A549 (cell line): ENCODE measurements around the gene AEBP1. TPM values are rescaled to one million over a fixed set of nuclear protein-coding genes. Genes with fewer than 3 reads are reported as not detected.
A peak's percentile ranks its signal among the peaks of the same experiment; 100 is the strongest.

Experiments used
- ATAC-seq, 2 experiments: fragments of 200-7000 bp in 1 of 2; fragments of >200 bp in 1 of 2; cut with Nextera tagmentation in 1 of 2; cut with Tn5 transposase in 1 of 2; 3 replicates each; pipeline versions ENCODE4 v1.8.0 to v1.9.1; 2018 to 2020; ENCODE audit warnings: mild to moderate bottlenecking in 1 of 2, moderate library complexity in 1 of 2
- CTCF ChIA-PET: fragments of 300-600 bp; sonication (Branson Sonifier 250); formaldehyde crosslinking; extraction: SDS; loops from one replicate; lab custom pipeline; 2021; ENCODE audit warnings: antibody characterized with exemption, inconsistent platforms; lab: Yijun Ruan, JAX
- POLR2A ChIA-PET: fragments of 350-600 bp; formaldehyde crosslinking; extraction: SDS; loops from one replicate; lab custom pipeline; 2021; ENCODE audit warnings: antibody characterized with exemption, inconsistent platforms; lab: Yijun Ruan, JAX
- DNase-seq, 2 experiments: peaks; one replicate each; pipeline versions ENCODE4 v3.0.0 to v3.0.0-alpha.2; 2011 to 2016; ENCODE audit warnings: low read depth in 1 of 2, low spot score in 1 of 2
- FAIRE-seq: peaks from 2 replicates; lab custom pipeline; 2011; peaks lifted over from hg19 to GRCh38; lab: Jason Lieb, UNC
- H3K27ac ChIP-seq, 2 experiments: fragments of >200 bp; sonication (Bioruptor Twin); formaldehyde crosslinking; 3 replicates each; pipeline ENCODE4 v1.5.1; 2016 to 2017
- H3K4me1 ChIP-seq: fragments of >200 bp; sonication (Bioruptor Twin); formaldehyde crosslinking; 3 replicates; pipeline ENCODE4 v1.6.1; 2016
- H3K4me2 ChIP-seq: fragments of >200 bp; sonication (Bioruptor Twin); formaldehyde crosslinking; 3 replicates; pipeline ENCODE4 v1.6.1; 2016
- H3K4me3 ChIP-seq: fragments of >200 bp; sonication (Bioruptor Twin); formaldehyde crosslinking; 3 replicates; pipeline ENCODE4 v1.5.1; 2016
- H3K9me3 ChIP-seq: fragments of >200 bp; sonication (Bioruptor Twin); formaldehyde crosslinking; 3 replicates; pipeline ENCODE4 v1.6.1; 2016
- BHLHE40 ChIP-seq: IDR thresholded peaks from 2 replicates; pipeline ENCODE4 v1.6.1; 2012; ENCODE audit warnings: low read depth, low read length, inconsistent platforms
- CBX2 ChIP-seq: fragments of 200-600 bp; sonication (generic); IDR thresholded peaks from 2 replicates; pipeline ENCODE4 v1.6.1; 2016; ENCODE audit warnings: low read depth, mild to moderate bottlenecking, borderline replicate concordance
- CEBPB ChIP-seq, 2 experiments: fragments of >200 bp in 1 of 2; sonication (Bioruptor Twin) in 1 of 2; formaldehyde crosslinking in 1 of 2; IDR thresholded peaks; 2 replicates each; pipeline ENCODE4 v1.6.1; 2012 to 2016
- CHD2 ChIP-seq: fragments of 150-350 bp; IDR thresholded peaks from 2 replicates; pipeline ENCODE4 v1.6.1; 2014; ENCODE audit warnings: low read length; ENCODE audit not compliant: partially characterized antibody
- CHD4 ChIP-seq: fragments of 200-600 bp; sonication (generic); IDR thresholded peaks from 2 replicates; pipeline ENCODE4 v1.6.1; 2016; ENCODE audit warnings: antibody characterized with exemption, mild to moderate bottlenecking, borderline replicate concordance
- FOSL2 ChIP-seq, 2 experiments: fragments of 450-650 bp in 1 of 2; fragments of >200 bp in 1 of 2; sonication (Bioruptor Twin) in 1 of 2; formaldehyde crosslinking; IDR thresholded peaks; 2 replicates each; pipeline versions ENCODE4 v1.5.0 to v1.6.1; 2016 to 2020; ENCODE audit warnings: mild to moderate bottlenecking in 1 of 2, moderate library complexity in 1 of 2
- HOXB5 ChIP-seq: fragments of 250-450 bp; sonication (Bioruptor Pico); IDR thresholded peaks from 2 replicates; pipeline ENCODE4 v1.5.0; 2020; ENCODE audit warnings: mild to moderate bottlenecking, moderate library complexity
- JUNB ChIP-seq: fragments of >200 bp; sonication (Bioruptor Twin); formaldehyde crosslinking; IDR thresholded peaks from 2 replicates; pipeline ENCODE4 v1.6.1; 2016
- KDM5A ChIP-seq: fragments of 200-600 bp; sonication (generic); IDR thresholded peaks from 2 replicates; pipeline ENCODE4 v1.6.1; 2016; ENCODE audit warnings: antibody characterized with exemption, mild to moderate bottlenecking
- MAFK ChIP-seq: fragments of 450-650 bp; IDR thresholded peaks from 2 replicates; pipeline ENCODE4 v1.6.1; 2014; ENCODE audit not compliant: partially characterized antibody
- NR3C1 ChIP-seq: fragments of >200 bp; sonication (Bioruptor Twin); formaldehyde crosslinking; IDR thresholded peaks from 3 replicates; pipeline ENCODE4 v1.6.1; 2017
- PHF8 ChIP-seq: fragments of 200-600 bp; sonication (generic); IDR thresholded peaks from 2 replicates; pipeline ENCODE4 v1.6.1; 2016; ENCODE audit warnings: low read depth, mild to moderate bottlenecking, antibody characterized with exemption, moderate library complexity, borderline replicate concordance
- POLR2A ChIP-seq: IDR thresholded peaks from 2 replicates; pipeline ENCODE4 v1.6.1; 2012; ENCODE audit warnings: mild to moderate bottlenecking, low read length
- RAD21 ChIP-seq, 2 experiments: fragments of >200 bp in 1 of 2; sonication (Bioruptor Twin) in 1 of 2; formaldehyde crosslinking in 1 of 2; IDR thresholded peaks in 1 of 2; conservative IDR thresholded peaks in 1 of 2; 2 replicates in 1 of 2; 3 replicates in 1 of 2; pipeline ENCODE4 v1.6.1; 2012 to 2018; ENCODE audit warnings: inconsistent platforms in 1 of 2
- RCOR1 ChIP-seq: fragments of 150-350 bp; IDR thresholded peaks from 2 replicates; pipeline ENCODE4 v1.6.1; 2014; ENCODE audit warnings: antibody characterized with exemption, low read length, low read depth
- SMC3 ChIP-seq: fragments of >200 bp; sonication (Bioruptor Twin); formaldehyde crosslinking; IDR thresholded peaks from 3 replicates; pipeline ENCODE4 v1.6.1; 2018; ENCODE audit warnings: inconsistent platforms
- TFCP2L1 ChIP-seq: fragments of 250-450 bp; sonication (Bioruptor Pico); IDR thresholded peaks from 2 replicates; pipeline ENCODE4 v1.5.0; 2021; ENCODE audit warnings: mild to moderate bottlenecking
- ZC3H11A ChIP-seq: fragments of 450-650 bp; IDR thresholded peaks from 2 replicates; pipeline ENCODE4 v1.6.1; 2014; ENCODE audit warnings: antibody characterized with exemption, mild to moderate bottlenecking
- ZNF302 ChIP-seq: fragments of 250-450 bp; sonication (Bioruptor Pico); IDR thresholded peaks from 2 replicates; pipeline ENCODE4 v1.9.0; 2021; ENCODE audit warnings: inconsistent platforms, mild to moderate bottlenecking, moderate library complexity
- ZSCAN20 ChIP-seq: fragments of 250-450 bp; sonication (Bioruptor Pico); IDR thresholded peaks from 2 replicates; pipeline ENCODE4 v1.8.0; 2022; ENCODE audit warnings: mild to moderate bottlenecking, moderate library complexity
- WGBS: methylation state at CpG from one replicate; pipeline ENCODE4 v1.1.6; 2017; ENCODE audit errors: missing lambda C conversion rate; 5-methylcytosine and 5-hydroxymethylcytosine counted together
- polyA plus RNA-seq, 4 experiments: library from polyadenylated mRNA; depleted of rRNA in 3 of 4; stranded (reverse); fragments of >200 nt; fragmentation: RNase III in 1 of 4; extraction: RNeasy Plus Mini Kit Qiagen cat#74134 plus additional on column Dnase treatment in 1 of 4; gene quantifications; 2 replicates in 3 of 4; 3 replicates in 1 of 4; pipeline ENCODE4 v1.2.3, GENCODE V29; 2011 to 2017
- TF ChIP-seq, protein P1 (sequence below): fragments of >200 bp; sonication (Bioruptor Twin); formaldehyde crosslinking; IDR thresholded peaks from 2 replicates; pipeline ENCODE4 v1.6.1; 2016
- TF ChIP-seq, protein P2 (sequence below): fragments of 450-650 bp; IDR thresholded peaks from 2 replicates; pipeline ENCODE4 v1.6.1; 2014; ENCODE audit warnings: antibody characterized with exemption
- TF ChIP-seq, protein P3 (sequence below): fragments of 250-450 bp; sonication (Bioruptor Pico); IDR thresholded peaks from 2 replicates; pipeline ENCODE4 v1.5.0; 2020; ENCODE audit warnings: low read depth, mild to moderate bottlenecking, moderate library complexity
- TF ChIP-seq, protein P4 (sequence below): fragments of 250-450 bp; sonication (Bioruptor Pico); IDR thresholded peaks from 2 replicates; pipeline ENCODE4 v1.5.0; 2021; ENCODE audit warnings: mild to moderate bottlenecking, moderate library complexity, borderline replicate concordance
- TF ChIP-seq, protein P5 (sequence below): fragments of 200-600 bp; sonication (generic); IDR thresholded peaks from 2 replicates; pipeline ENCODE4 v1.6.1; 2016; ENCODE audit warnings: antibody characterized with exemption, mild to moderate bottlenecking, moderate library complexity
- TF ChIP-seq, protein P6 (sequence below): fragments of >200 bp; sonication (Bioruptor Twin); formaldehyde crosslinking; IDR thresholded peaks from 3 replicates; pipeline ENCODE4 v1.5.1; 2016
- TF ChIP-seq, protein P7 (sequence below): IDR thresholded peaks from 2 replicates; pipeline ENCODE4 v1.6.1; 2012

AEBP1 gene
- polyA plus RNA-seq, 2 of the 4 experiments (the other 2 are of a cell fraction) = not detected

DNA sequence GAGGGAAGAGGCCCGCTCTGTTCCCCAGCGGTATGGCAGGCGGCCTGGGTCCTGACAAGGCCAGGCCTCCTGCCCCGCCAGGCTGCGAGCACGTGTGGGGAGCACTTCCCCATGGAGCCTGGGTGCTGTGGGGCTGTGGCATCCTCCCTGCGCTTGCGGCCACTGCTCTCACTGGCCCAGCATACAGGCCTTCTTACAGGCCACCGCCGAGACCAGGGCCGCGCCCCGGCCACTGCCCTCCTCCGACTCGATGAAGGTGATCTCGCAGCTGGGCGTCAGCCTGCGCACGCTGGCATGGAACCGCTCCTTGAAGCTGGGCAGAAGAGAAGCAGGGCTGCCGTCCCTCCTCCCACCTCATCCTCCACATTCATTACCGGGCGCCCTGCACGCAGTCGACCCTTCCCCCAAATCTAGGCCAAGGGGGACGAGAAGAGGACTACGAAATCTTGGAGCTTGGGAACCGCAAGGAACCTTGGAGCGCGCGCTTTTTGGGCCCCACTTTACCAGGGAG is 40.9 kb downstream of the AEBP1 start:
- POLR2A ChIA-PET = no interaction called here
- CTCF ChIA-PET = interaction anchor here (0.6 kb wide), 1 partner anchor 68 kb away, joined by 3 read pairs; no protein-coding TSS in a partner anchor
- H3K4me1 ChIP-seq = no peaks in the 10 kb centered on the region
- H3K9me3 ChIP-seq = no peaks in the 10 kb centered on the region
- no peak overlapping the region for H3K4me3 ChIP-seq
- ATAC-seq = no peak
- WGBS = 86% methylated on average over 23 of the region's 31 CpGs
- no peak for DNase-seq
- FAIRE-seq = no peak
- no peak overlapping the region for H3K27ac ChIP-seq
- TF ChIP-seq CHD2 (no peak), CHD4 (no peak), ZC3H11A (no peak), RCOR1 (no peak), RAD21 (conservative IDR thresholded peaks at IDR 0.05 in 1 of 2, IDR thresholded peaks at IDR 0.05 in 1 of 2) (no peak), NR3C1 (no peak), CEBPB (IDR thresholded peaks at IDR 0.05) (no peak), MAFK (no peak), BHLHE40 (no peak), PHF8 (no peak), FOSL2 (IDR thresholded peaks at IDR 0.05) (no peak), FOSL2 (CRISPR knock-in tag; IDR thresholded peaks at IDR 0.05) (no peak)
- TF ChIP-seq, protein P1, sequence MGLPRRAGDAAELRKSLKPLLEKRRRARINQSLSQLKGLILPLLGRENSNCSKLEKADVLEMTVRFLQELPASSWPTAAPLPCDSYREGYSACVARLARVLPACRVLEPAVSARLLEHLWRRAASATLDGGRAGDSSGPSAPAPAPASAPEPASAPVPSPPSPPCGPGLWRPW = no peak
- TF ChIP-seq, protein P2, sequence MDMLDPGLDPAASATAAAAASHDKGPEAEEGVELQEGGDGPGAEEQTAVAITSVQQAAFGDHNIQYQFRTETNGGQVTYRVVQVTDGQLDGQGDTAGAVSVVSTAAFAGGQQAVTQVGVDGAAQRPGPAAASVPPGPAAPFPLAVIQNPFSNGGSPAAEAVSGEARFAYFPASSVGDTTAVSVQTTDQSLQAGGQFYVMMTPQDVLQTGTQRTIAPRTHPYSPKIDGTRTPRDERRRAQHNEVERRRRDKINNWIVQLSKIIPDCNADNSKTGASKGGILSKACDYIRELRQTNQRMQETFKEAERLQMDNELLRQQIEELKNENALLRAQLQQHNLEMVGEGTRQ = no peak
- TF ChIP-seq, protein P3, sequence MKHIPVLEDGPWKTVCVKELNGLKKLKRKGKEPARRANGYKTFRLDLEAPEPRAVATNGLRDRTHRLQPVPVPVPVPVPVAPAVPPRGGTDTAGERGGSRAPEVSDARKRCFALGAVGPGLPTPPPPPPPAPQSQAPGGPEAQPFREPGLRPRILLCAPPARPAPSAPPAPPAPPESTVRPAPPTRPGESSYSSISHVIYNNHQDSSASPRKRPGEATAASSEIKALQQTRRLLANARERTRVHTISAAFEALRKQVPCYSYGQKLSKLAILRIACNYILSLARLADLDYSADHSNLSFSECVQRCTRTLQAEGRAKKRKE = no peak
- no peak overlapping the region for H3K4me2 ChIP-seq

DNA sequence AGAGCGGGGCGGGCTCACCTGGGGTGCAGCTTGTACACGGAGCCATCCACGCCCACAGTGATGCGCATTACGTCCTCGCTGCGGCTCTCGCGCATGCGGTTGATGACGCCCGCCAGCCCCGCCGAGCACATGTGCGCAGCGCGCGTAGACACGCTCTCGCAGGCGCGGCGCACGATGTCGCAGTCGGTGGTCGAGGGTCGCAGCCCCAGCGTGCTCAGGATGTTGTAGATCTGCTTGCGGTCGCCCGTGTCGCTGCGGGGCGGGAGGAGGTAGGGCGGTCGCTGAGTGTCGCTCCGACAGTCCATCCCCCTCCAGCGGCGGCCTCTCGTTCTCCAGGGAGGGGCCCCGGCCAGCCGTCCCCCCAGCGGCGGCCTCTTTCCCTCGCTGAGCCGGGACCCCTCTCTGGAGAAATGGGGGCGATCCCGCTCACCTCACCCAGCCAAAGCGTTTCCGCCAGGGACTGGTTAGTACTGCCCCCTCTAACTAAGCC is 41.4 kb downstream of the AEBP1 start:
- H3K4me2 ChIP-seq = peak overlapping the region; percentile 58
- DNase-seq = no peak
- ChIA-PET CTCF (interaction anchor here (0.6 kb wide), 1 partner anchor 68 kb away, joined by 3 read pairs; no protein-coding TSS in a partner anchor), POLR2A (no interaction called here)
- no peak overlapping the region for H3K27ac ChIP-seq
- no peak overlapping the region for H3K4me3 ChIP-seq
- no peaks in the 10 kb centered on the region for H3K9me3 ChIP-seq
- FAIRE-seq = no peak
- ATAC-seq = no peak
- H3K4me1 ChIP-seq = no peaks in the 10 kb centered on the region
- WGBS = 89% methylated on average over 49 of the region's 53 CpGs
- TF ChIP-seq CEBPB (IDR thresholded peaks at IDR 0.05) = no peak
- TF ChIP-seq MAFK = no peak
- TF ChIP-seq FOSL2 (IDR thresholded peaks at IDR 0.05) = no peak
- no peak for TF ChIP-seq FOSL2 (CRISPR knock-in tag; IDR thresholded peaks at IDR 0.05)
- no peak for TF ChIP-seq CBX2
- TF ChIP-seq ZNF302 = no peak
- TF ChIP-seq, protein P4, sequence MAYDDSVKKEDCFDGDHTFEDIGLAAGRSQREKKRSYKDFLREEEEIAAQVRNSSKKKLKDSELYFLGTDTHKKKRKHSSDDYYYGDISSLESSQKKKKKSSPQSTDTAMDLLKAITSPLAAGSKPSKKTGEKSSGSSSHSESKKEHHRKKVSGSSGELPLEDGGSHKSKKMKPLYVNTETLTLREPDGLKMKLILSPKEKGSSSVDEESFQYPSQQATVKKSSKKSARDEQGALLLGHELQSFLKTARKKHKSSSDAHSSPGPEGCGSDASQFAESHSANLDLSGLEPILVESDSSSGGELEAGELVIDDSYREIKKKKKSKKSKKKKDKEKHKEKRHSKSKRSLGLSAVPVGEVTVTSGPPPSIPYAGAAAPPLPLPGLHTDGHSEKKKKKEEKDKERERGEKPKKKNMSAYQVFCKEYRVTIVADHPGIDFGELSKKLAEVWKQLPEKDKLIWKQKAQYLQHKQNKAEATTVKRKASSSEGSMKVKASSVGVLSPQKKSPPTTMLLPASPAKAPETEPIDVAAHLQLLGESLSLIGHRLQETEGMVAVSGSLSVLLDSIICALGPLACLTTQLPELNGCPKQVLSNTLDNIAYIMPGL (CRISPR knock-in tag) = no peak
- no peak for TF ChIP-seq HOXB5 (CRISPR knock-in tag)
- TF ChIP-seq, protein P5, sequence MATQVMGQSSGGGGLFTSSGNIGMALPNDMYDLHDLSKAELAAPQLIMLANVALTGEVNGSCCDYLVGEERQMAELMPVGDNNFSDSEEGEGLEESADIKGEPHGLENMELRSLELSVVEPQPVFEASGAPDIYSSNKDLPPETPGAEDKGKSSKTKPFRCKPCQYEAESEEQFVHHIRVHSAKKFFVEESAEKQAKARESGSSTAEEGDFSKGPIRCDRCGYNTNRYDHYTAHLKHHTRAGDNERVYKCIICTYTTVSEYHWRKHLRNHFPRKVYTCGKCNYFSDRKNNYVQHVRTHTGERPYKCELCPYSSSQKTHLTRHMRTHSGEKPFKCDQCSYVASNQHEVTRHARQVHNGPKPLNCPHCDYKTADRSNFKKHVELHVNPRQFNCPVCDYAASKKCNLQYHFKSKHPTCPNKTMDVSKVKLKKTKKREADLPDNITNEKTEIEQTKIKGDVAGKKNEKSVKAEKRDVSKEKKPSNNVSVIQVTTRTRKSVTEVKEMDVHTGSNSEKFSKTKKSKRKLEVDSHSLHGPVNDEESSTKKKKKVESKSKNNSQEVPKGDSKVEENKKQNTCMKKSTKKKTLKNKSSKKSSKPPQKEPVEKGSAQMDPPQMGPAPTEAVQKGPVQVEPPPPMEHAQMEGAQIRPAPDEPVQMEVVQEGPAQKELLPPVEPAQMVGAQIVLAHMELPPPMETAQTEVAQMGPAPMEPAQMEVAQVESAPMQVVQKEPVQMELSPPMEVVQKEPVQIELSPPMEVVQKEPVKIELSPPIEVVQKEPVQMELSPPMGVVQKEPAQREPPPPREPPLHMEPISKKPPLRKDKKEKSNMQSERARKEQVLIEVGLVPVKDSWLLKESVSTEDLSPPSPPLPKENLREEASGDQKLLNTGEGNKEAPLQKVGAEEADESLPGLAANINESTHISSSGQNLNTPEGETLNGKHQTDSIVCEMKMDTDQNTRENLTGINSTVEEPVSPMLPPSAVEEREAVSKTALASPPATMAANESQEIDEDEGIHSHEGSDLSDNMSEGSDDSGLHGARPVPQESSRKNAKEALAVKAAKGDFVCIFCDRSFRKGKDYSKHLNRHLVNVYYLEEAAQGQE = no peak
- no peak for TF ChIP-seq TFCP2L1 (CRISPR knock-in tag)
- no peak for TF ChIP-seq POLR2A
- TF ChIP-seq, protein P6, sequence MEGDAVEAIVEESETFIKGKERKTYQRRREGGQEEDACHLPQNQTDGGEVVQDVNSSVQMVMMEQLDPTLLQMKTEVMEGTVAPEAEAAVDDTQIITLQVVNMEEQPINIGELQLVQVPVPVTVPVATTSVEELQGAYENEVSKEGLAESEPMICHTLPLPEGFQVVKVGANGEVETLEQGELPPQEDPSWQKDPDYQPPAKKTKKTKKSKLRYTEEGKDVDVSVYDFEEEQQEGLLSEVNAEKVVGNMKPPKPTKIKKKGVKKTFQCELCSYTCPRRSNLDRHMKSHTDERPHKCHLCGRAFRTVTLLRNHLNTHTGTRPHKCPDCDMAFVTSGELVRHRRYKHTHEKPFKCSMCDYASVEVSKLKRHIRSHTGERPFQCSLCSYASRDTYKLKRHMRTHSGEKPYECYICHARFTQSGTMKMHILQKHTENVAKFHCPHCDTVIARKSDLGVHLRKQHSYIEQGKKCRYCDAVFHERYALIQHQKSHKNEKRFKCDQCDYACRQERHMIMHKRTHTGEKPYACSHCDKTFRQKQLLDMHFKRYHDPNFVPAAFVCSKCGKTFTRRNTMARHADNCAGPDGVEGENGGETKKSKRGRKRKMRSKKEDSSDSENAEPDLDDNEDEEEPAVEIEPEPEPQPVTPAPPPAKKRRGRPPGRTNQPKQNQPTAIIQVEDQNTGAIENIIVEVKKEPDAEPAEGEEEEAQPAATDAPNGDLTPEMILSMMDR = no peak
- TF ChIP-seq, protein P7, sequence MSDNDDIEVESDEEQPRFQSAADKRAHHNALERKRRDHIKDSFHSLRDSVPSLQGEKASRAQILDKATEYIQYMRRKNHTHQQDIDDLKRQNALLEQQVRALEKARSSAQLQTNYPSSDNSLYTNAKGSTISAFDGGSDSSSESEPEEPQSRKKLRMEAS = no peak
- no peak for TF ChIP-seq RAD21 (conservative IDR thresholded peaks at IDR 0.05 in 1 of 2, IDR thresholded peaks at IDR 0.05 in 1 of 2)
- TF ChIP-seq SMC3 = no peak
- no peak for TF ChIP-seq KDM5A
- TF ChIP-seq JUNB = no peak
- TF ChIP-seq NR3C1 = no peak
- TF ChIP-seq ZSCAN20 (CRISPR knock-in tag) = no peak
